ENCODE data around the gene DNPEP.

Gene DNPEP

GRCh38 chr2:219356834-219357233, 30.9 kb downstream of the DNPEP start:
- DNase-seq = no peak

DNA sequence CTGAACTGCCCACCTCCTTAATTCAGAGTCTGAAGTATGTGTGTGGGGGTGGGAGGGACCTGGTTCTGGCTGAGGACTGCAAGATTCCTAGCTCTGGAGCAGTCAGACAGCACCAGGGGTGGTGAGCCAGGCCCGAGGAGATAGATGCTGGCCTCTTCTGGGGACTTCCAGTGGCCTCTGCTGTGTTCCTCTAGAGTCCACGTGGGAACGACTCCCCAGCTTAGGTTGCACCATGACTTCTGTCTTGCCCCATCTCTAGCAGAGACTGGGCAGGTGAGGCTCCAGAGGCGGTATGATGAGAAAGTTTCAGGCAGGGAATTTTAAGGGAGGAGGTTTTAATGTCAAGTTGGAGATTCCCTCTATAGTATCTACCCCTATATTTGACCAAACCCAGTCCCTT, 33.1 kb downstream of the DNPEP start:
- DNase-seq = no peak

DNA sequence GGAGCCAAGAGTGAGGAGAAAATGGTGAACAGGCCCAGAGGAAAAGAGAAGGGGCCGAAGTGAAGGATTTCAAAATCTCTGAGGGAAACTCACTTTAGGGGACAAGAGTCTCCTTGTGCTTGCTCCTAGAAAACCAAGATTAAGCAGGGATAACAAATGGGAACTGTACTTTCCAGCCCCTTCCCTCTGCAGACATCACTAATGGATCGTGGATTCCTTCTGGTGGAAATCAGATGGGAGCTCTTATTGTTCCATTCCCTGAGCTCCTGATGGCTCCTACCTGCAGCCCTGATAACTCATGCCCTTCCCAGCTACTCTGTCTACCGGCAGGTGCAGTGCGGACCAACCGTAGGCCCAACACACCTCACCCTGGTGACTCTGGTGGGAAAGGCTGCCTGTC, 34.6 kb downstream of the DNPEP start:
- no peak for DNase-seq

DNA sequence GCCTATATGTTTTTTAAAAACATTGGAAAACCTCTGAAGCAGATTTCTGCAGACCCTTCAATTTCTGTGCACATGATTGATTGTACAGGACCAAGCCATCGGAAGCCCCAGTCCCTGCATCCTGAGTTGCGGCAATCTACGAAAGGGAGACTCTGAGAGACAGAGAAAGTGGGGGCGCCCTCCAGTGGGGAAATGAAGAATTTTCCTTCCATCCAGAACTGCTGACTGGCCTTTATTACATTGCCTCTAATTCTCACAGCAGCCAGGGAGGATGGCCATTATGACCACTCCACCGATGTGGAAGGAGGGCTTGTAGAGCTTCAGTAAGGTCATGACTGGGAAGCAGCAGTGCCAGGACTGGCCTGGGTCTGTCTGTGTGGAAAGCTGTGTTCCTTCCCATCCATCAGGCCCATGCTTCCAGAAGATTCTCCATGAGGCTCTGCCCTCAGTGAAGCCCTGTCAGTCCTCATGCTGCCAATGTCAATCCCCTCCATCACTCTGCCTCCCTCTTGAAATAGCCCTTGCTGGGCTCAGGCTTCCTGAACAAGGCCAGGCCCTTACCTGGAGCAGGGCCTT, 35.2 kb downstream of the DNPEP start:
- DNase-seq = peak; percentile 57

DNA sequence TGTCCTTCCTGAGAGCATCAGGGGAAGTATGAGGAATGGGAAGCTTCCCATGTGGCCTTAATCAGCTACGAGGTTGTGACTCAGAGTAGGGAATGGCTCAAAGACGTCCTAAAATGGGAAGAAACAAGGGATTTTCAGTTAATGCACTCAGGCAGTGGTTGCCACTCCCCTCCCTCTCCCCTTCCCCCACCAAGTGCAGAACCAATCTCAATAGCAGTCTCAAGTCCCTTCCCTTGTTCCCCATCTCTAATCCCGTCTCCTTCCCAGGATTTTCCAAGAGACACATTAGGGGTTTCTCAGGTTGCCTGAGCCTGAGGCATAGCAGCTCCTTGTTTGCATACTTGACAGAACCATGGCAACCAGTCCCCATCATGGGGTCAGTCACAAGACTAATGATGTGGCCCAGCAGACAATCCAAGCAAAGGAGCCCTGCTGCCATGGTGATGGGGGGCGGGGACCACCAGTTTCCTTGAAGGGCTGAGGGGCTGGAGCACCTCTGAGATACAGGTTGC, 36.9 kb downstream of the DNPEP start:
- no peak for DNase-seq

DNA sequence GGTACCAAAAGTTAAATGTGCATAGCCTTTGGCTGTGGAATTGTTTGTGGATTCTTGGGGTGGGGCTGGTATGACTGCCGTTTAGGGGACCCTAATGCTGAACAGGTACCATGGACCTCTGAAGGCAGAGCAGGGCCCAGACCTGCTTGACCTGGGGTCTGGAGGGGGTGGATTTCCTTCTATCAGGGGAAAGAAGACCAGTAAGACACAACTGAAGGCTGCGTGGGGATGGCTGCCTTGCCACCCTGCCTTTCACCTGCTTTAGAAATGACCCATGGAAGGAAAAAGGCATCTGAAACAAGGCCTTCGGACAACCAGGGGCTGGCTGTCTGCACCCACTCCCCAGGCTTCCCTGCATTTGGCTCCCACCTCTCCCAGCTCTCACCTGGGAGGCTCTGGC, 37.5 kb downstream of the DNPEP start:
- no peak for DNase-seq

- no peak for DNase-seq
Observed at GRCh38 chr2:219344751-219345430, 42.8 kb downstream of the DNPEP start.

DNA sequence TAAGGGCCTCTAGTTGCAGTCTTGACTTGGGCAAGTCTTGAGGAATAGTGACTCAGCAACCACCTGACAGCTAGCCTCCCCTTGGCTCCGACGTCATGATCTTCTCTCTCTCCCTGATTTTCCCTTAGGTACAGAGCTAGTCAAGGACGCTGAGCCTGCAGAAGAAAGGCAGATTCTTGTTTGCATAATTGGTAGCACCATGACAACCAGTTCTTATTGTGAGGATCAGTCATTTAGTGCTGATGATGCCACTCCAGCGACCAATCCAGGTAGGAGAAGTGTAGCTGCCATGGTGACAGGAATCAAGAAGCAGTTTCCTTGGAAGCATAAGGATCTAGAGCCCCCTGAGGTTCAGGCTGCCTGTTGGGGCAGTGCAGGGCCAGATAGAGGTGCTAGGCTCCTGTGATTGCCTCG, 52.3 kb downstream of the DNPEP start:
- no peak for DNase-seq

DNA sequence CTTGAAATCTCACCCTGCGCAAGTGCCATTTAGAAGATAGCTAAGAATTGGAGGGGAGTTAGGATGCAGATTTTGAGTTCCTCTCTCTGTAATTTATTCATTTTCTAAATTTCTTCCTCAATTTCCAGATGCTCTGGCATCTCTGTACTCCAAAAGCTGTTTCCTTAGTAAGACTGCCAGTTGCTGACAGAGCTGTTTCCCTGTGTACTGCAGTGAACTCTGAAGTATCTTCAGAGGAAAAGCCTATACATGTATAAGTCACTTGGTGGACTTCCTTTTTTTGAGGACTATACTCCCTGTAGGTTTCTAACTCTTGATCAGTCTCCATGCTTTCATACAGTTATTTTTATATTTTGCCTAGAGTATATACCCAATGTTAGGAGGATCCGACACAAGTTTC, 53.6 kb downstream of the DNPEP start:
- DNase-seq = no peak

GRCh38 chr2:219332542-219332941, 55.2 kb downstream of the DNPEP start, which contains the start of gene RESP18:
RESP18 (minus strand) TSS chr2:219332744.
- DNase-seq = no peak

- DNase-seq = no peak
Observed at GRCh38 chr2:219331560-219332213, 56.0 kb downstream of the DNPEP start.

GRCh38 chr2:219327719-219328118, 60.0 kb downstream of the DNPEP start:
- DNase-seq = no peak

DNA sequence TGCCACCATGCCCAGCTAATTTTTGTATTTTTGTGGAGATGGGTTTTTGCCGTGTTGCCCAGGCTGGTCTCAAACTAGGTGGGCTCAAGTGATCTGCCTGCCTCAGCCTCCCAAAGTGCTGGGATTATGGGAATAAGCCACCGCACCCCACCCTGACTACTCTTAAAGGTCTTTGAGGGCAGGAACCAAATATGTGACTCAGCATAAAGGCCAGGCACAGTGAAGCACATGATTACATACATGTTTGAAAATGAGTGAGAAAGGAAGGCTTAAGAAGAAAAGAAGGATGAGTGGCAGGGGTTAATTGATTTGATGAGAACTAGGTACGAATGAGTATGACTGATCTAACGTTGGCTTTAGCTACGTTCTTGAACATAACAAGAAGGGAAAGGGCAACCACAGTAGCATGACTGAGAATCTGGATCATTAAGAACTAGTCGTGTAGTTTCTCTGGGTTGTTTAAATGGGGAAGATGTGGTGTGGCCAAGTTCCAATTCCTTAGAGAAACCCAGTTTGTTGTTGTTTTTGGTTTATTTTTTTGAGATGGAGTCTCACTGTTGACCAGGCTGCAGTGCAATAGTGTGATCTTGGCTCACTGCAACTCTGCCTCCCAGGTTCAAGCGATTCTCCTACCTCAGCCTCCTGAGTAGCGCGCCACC, 61.9 kb downstream of the DNPEP start:
- no peak for DNase-seq

DNA sequence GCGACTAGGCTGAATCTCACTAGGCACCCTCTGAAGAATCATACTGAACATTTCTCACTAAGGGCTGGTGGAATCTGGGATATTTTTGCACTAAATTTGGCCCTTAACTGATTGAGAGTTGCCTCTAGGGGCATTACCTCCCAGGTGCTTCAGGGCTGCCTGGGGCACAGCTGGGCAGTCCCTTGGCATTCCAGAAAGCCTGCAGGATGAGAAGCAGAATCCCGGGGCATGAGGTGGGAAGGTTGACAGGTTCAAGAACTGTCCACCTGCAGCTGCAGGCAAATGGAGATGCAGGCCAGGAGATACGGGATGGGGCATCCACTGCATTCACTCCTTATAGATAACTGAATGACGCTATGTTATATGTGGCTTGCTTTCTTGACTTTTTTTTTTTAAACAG, 62.6 kb downstream of the DNPEP start:
- no peak for DNase-seq

DNA sequence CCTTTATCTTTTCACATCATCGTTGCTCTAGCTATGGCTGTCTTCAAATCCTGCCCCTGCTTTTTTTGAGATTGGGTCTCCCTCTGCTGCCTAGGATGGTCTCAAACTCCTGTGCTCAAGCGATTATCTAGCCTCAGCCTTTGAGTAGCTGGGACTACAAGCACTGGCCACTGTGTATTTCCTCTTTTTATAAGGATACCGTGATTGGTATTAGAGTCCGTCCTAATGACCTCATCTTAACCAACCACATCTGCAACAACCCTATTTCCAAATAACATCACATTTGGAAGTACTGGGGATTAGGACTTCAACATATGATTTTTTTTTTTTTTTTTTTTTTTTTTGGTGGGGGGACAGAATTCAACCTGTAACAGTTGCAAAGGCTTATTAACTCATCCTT, 64.3 kb downstream of the DNPEP start:
- DNase-seq = no peak
